HG02943 (cell line): Measurements from ENCODE around the gene MPST.
"Not testable (repeated sequence)": the region's sequence is repeated elsewhere in the genome, so short reads cannot be mapped to it uniquely, and the experiment has no call there.

Experiments used
- ATAC-seq: cut with Tn5 transposase; IDR thresholded peaks from one replicate; pipeline ENCODE4 v1.9.1; 2021; ENCODE audit warnings: mild to moderate bottlenecking, low read depth, moderate library complexity; ENCODE audit not compliant: unreplicated experiment

Gene MPST

DNA sequence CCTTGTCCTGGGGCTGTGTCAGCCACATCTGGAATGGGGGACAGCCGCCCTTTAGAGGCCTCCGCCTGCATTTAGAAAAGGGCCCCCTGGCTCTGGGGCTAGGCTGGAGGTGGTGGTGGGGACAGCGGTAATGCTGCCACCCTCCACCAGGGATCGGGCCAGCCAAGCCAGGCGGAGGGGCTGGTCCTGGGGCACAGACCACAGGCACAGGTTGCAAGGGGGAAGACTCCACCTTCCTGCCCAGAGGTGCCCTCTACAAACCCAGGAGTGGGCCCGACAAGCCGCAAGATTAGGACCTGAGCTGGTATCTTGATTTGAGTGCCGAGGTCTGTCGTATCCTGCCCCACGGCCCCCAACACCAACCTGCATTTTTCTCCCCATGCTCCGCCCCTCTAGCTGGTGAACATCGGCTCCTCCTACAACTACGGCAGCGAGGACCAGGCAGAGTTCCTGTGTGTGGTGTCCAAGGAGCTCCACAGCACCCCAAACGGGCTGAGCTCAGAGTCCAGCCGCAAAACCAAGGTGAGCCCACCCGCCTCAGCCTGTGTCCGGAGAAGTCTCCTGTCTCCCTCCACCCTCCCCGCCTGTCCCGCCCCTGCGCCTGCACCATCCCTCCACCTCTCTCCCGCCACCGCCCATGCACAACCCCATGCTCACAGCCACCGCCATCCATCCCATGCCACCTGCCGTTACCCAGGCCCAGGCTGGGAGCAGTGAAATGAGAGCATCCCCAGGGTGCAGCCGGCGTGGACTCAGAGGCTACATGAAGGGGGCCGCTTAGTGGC lies 39.6 kb downstream of the MPST start:
- ATAC-seq: no peak

DNA sequence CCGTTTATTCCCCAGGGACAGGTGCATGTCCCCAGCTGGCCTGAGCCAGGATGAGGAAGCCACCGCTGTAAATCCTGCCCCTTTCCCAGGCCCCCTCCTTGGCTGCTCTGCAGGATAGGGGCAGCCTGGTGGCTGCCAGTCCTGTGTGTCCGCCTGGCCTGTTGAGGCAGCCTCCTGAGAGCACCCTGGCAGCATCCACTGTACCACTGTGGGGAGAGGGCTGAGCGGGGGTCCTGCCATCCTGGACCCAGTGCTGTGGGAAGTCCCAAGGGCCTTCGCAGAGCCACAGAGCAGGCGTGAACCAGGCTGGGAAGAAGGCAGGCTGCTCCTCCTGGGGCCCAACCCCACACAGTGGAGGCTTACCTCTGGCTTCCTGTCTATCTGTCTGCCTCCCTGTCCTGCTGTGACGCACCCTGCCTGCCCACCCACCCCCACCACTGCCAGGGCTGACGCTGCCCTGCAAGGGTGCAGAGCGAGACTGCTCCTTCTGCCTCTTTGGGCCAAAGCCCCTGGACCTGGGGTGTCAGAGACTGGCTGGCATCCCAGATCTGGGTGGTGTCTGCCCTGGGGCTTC lies 40.4 kb downstream of the MPST start:
- no peak for ATAC-seq

DNA sequence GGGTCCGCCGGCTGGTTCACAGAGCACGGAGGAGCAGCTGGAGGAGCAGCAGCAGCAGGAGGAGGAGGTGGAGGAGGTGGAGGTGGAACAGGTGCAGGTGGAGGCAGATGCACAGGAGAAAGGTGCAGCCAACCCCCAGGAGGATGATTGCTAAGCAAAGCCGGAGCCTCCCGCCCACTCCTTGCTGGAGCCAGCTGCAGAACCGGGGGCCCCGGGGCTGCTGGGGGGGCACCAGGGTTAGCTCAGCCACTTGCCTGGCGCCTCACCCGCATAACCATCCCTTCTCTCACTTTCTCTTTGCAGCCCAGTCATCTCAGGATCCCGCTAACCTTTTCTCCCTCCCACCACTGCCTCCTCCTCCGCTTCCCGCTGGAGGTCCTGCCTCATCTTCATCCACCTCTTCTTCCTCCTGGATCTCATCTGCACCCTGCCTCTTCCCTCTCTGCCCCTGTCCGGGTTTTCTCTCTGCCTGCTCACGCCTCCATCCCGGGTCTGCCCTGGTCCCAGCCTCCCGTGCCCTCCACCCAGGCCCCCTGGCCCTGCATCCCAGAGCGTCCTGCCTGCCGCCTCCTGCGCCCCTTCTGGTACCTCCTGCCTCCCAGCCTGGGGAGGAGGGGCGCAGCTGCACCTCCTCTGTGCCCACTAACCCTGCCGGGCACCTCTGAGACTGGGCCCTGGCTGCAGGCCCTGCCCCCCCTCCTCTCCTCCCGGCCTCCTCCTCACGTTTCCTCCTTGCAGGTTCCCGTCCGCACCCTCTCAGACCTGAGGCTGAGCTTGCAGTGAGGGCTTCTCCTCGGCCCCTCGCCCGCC lies 41.5 kb downstream of the MPST start:
- ATAC-seq: no peak

DNA sequence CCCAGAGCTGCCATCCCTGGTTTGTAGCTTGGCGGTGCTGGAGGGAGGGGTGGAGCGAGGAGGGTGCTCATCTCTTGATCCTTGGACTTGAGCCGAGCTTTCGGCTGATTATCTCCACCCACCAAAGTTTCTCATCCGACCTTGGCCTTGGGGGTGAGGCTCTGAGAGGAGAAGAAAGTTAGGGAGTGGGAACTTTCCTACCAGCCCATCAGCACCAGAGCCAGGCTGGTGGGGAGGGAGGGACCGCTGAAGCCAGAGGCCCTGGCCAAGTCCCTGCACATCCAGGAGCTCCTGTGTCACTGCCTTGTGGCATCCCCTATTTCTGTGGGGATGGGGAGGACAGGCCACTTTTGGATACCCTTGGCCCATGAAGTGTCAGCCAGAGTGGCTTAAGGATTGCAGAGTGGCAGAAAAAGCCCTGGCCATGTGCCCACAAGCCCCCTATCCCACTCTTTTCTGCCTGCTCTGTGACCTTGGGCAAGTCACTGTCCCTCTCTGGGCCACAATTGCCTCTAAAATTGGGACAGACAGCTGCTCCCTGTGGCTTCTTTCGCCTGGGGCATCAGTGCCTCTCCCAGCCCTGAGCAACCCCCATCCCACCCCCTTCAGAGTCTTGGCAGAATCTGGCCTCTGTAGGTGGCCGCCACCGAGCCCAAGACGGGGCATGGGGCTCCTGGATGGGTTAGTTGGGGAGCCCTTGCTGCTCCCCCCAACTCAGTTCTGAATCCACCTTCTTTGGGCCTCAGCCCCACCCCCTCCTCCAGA lies 42.3 kb downstream of the MPST start:
- ATAC-seq: no peak

DNA sequence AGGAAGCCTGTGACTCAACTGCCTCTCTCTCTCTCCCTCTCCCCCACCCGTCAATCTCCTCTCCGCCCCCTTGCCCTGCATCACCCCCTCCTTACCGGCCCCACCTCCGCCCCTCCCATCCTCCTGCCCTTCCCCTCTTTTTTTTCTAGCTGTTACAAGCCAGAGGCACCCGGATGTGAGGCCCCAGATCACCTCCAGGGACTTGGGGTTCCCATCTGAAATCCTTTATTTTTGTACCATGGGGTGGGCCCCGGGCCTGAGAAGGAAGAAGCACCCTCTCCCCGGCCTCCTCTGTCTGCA lies 42.8 kb downstream of the MPST start:
- no peak for ATAC-seq

DNA sequence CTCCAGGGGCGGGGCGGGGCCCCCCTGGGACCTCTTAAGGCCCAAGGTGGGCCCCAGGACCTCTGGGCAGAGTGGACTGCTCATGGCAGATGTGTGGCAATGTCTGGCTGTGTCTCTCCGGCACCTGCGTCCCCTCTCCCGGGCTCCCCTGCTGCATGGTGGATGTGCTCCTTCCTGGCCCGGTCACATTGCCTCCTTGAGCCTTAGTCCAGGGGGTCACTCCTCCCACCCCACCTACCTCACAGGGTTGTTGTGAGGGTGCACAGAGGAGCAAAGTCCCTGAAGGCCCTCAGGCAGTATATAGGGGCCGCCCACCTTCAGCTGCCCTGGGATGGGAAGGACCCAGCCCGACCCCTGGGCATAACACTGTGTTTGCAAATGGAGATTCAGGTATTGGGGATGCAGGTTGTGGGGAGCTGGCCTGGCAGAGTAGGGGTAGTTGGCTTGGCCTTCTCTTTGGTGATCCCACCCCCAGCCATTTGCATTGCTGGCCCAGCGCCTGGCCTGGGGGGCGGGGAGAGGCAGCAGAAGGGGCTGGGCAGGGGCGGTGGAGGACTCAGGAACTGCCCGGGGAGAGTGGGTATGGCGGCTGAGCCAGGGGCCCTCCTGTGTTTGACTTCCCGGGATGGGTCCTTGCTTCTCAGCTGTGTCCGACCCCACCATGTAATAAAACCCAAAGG lies 43.3 kb downstream of the MPST start:
- ATAC-seq: no peak

DNA sequence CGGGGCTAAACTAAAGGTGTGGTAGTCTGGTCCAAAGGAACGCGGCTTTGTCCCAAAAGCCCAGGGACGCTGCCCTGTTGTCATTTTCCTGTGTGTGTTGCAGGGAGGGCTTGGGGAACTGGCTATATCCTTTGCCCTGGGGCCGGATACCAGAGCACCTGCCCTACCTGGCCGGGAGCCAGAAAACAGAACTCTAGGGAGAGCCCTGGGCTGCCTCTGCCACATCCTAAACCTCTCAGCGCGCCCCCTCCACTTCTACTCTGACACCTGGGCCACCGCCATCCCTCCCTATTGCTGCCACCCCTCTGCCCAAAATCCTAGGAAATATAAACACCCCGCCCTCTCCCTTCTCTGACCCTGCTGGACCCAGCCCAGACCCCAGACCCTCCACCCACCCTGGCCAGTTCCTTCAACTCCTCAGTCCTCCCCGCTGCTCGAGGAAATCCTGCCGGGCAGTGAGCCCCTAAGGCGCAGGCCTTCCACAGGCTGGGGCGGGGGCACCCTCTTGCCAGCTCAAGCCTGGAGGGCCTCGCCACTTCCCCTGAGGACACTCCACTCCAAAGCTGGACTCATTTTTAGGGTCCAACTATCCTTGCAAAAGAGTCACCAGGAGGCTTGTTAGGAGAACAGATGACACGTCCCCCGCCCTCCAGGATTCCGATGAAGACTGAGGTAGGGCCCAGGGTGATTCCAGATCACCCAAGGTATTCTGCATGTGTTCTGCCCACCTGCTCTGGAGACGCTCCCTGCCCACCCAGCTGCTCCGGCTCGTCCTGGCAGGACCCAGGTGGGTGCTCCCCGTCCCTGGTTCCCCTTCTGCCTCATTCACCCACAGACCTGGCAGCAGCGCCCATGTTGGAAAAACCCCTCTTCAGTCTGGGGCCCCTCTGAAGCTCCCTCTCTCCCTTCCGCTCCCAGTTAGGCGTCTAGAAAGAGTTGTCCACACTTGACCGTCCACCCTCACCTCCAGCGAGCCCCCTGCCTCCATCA lies 44.2 kb downstream of the MPST start:
- ATAC-seq: no peak

DNA sequence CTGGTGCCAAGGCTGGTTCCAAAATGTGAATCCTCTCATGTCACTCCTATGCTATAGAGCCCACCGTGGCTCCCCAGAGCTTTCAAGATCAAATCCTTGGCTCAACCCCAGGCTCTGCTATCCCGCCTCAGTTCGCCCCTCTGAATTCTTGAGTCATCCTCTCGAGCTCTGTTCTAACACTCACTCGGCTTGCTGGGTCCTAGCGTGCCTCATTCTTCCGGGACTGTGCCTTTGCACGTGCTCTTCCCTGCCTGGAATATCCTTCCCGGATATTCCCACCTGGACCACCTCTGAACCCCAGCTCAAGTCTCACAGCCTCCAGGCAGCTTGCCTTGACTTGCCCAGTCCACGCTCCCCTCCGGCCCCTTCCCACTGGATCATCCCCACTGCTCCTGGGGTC lies 45.0 kb downstream of the MPST start:
- ATAC-seq: no peak

DNA sequence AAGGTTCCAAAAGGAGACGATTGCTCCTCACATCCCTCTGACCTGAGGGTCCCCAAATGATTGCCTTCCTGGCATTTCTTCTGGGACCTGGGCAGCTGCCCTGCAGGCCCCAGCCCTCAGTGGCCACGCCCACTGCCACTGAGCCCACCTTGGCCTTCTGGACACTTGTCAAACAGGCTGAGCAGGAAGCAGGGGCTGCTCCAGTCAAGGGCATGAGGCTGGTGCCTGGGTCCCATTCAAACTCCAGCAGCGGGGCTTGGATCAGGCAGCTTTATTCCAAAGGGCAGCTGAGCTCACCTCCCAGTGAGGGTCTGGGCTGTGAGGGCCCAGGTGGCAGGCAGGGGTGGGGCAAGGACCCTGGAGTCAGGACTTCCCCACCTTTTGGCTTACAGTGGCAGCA lies 45.6 kb downstream of the MPST start:
- no peak for ATAC-seq

DNA sequence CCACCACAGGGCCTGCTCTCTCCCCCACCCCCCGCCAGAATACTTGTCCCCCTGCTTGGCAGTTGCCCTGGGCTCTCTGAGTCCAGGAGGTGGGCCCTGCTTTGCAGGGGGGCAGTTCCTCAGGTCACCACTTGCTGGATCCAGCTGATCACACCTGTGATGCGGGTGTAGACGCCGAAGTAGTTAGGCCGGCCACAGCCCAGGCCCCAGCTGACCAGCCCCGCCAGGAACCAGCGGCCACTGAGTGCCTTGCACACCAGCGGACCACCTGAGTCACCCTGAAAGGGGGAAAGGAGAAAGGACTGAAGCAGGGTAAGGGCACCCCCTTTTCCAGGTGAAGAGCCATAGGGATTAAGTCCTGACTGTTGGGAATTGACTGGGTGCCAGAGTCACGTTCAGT lies 46.4 kb downstream of the MPST start:
- ATAC-seq: no peak

DNA sequence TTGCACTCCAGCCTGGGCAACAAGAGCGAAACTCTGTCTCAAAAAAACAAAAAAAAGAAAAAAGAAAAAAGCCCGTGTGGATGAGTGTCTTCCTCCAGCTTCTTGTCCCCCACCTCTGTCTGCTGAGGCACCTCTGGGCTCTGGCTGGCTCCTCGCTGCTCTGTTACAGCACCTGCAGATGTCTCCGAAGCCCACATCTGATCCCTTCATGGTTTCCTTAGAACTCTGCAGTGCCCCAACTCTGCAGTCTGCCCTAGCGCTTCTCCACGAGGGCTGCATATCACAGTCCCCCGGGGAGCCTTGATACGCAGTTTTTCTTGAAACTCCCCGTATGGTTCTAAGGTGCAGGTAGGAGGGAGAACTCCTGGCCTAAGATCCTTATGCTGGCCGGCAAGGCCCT lies 47.9 kb downstream of the MPST start:
- no peak for ATAC-seq

DNA sequence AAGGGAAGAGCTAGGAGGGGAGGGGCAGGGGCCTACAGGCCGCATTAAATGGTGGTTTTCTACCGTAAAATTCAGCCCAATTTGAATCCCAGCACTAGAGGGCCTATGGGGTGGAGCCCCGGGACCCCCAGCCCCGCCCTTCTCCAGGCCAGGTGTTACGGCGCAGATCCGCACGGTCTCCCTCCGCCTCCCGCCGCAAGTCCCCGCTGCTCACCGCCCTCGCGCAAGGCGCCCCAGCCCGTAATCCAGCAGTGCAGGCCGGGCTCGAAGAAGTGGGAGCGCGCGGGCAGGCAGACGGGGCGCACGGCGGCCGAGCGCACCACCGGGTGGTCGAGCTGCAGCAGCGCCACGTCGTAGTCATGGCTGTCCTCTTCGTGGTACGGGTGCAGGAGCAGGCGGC lies 49.3 kb downstream of the MPST start:
- ATAC-seq: no peak

DNA sequence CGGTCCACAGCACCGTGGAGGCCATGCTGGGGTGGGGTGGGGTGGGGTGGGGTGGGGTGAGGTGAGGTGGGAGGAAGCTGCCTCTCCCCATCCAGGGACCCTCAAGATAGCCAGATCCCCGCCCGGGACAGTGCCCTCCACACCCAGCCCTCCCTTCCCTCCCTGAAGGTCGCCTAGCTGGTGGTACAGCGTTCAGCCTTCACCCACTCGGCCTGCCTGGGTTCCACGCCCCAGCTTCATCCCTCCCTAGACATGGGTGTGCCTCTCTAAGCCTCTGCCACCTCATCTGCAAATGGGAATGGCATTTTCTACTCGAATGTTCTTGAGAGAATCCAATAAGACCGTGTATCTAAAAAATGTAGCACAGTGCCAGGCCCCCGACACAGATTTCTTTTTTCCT lies 49.8 kb downstream of the MPST start:
- no peak for ATAC-seq

DNA sequence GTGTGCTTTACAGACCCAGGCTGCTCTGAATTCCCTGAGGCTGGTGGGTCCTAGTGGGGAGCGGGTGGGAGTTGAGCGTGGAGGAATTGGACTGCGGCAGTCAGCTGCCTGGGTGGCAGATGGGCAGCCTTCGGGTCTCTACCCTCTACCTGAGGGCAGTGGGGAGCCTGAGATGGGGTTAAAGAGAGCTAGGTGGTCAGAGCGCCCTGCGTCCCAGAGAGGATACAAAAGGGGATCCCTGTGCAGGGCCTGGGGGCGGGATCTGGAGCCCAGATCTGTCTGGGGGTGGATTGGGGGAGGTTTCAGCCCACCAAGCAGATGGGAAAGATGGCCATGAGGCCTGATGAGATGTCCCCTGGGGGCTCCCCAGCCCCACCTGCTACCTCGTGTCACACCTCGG lies 50.2 kb downstream of the MPST start:
- no peak for ATAC-seq

DNA sequence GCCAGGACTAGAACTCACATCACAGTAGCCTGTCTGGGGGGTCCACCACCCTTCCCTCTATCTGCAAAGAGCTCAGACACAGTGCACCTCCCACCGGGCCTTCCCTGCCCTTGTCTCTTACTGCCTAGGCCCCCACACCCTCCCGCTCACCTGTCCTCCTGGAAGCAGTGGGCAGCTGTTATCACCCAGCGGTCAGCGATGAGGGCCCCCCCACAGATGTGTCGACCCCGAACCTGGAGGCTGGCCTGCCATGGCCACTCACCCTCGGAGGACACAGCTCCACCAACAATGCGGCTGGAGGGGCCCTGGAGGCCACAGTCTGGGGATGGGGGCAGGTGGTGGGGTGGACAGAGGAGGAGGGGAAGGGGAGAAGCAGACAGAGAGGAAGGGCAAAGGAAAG lies 50.8 kb downstream of the MPST start:
- ATAC-seq: no peak

DNA sequence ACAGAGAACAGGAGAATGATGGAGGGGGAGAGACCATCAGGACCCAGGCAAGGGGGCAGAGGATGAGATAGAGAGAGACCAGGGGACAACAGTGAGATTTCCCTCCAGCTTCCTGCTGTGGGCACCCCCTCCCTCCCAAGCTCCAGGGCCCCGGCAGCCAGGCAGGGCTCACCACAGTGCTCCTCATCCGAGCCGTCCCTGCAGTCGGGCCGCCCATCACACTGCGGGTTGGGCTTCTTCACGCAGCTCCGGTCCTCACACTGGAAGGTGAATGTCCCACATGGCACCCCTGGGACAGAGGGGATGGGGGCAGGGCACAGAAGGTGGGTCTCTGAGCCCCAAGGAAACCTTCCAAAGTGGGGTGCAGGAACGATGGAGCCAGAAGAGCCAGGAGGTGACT lies 51.2 kb downstream of the MPST start:
- ATAC-seq: no peak

DNA sequence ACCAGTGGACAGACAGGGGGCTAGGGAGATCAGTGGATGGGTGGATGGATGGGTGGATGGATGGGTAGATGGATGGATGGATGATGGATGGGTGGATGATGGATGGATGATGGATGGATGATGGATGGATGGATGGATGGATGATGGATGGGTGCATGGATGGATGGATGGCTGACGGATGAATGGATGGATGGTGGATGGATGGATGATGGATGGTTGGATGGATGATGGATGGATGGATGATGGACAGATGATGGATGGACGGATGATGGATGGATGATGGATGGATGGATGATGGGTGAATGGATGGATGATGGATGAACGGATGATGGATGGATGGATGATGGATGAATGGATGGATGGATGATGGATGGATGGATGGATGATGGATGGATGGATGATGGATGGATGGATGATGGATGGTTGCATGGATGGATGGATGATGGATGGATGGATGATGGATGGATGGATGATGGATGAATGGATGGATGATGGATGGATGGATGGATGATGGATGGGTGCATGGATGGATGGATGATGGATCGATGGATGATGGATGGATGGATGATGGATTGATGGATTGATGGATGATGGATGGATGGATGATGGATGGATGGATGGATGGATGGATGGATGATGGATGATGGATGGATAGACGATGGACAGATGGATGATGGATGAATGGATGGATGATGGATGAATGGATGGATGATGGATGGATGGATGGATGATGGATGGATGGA lies 52.5 kb downstream of the MPST start:
- not testable (repeated sequence) for ATAC-seq

DNA sequence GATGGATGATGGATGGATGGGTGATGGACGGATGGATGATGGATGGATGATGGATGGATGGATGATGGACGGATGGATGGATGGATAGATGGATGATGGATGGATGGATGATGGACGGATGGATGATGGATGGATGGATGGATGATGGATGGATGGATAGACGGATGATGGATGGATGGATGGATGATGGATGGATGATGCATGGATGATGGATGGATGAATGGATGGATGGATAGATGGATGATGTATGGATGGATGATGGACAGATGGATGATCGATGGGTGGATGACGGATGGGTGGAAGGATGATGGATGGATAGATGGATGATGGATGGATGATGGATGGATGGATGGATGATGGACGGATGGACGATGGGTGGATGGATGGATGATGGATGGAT lies 53.1 kb downstream of the MPST start:
- no peak for ATAC-seq

DNA sequence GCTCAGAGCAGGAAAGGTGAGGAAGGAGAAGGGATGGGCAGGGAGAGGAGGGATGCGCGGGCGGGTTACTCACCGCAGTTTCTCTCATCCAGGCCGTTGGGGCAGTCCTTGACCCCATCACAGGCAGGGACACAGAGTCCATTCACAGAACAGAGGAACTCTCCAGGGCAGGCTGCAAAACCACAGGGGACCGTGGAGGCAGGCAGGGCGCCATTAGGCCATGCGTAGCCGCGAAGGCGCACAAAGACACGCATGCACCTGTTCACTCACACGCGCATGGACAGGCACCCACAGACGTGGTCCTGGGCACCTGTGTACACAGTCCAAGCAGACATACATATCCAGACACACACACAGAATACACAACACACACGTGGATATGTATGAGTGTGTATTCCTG lies 55.0 kb downstream of the MPST start:
- no peak for ATAC-seq
